Measurements from ENCODE around the gene CCDC167.

The CCDC167 gene

GRCh38 chr6:37528541-37528940 lies 28.8 kb upstream of the CCDC167 start:
- DNase-seq = no peak

GRCh38 chr6:37525460-37526357 lies 26.0 kb upstream of the CCDC167 start:
- no peak for DNase-seq

- no peak for DNase-seq
These were observed 25.3 kb upstream of the CCDC167 start for GRCh38 chr6:37524970-37525318.

- DNase-seq = no peak
These were observed 24.6 kb upstream of the CCDC167 start for GRCh38 chr6:37524025-37524969.

- DNase-seq = no peak
These were observed 23.7 kb upstream of the CCDC167 start for GRCh38 chr6:37523412-37523811.

- no peak for DNase-seq
These were observed 23.1 kb upstream of the CCDC167 start for GRCh38 chr6:37522836-37523235.

- no peak for DNase-seq
These were observed 22.0 kb upstream of the CCDC167 start for GRCh38 chr6:37521674-37522073.

GRCh38 chr6:37520926-37521325 lies 21.2 kb upstream of the CCDC167 start:
- DNase-seq = no peak

- DNase-seq = no peak
These were observed 19.8 kb upstream of the CCDC167 start for GRCh38 chr6:37519461-37519860.

- DNase-seq = no peak
These were observed 18.4 kb upstream of the CCDC167 start for GRCh38 chr6:37518116-37518515.

- DNase-seq = peak; percentile 80
These were observed 17.7 kb upstream of the CCDC167 start for GRCh38 chr6:37517411-37517812.

- DNase-seq = no peak
These were observed 17.3 kb upstream of the CCDC167 start for GRCh38 chr6:37516920-37517405.

- DNase-seq = peak; percentile 91
These were observed 16.6 kb upstream of the CCDC167 start for GRCh38 chr6:37516076-37516919.

- DNase-seq = no peak
These were observed 16.0 kb upstream of the CCDC167 start for GRCh38 chr6:37515712-37516075.

- DNase-seq = no peak
These were observed 15.1 kb upstream of the CCDC167 start for GRCh38 chr6:37514837-37515236.

- peak; percentile 70 for DNase-seq
These were observed 14.7 kb upstream of the CCDC167 start for GRCh38 chr6:37514321-37514771.

GRCh38 chr6:37513576-37513975 lies 13.9 kb upstream of the CCDC167 start:
- DNase-seq = no peak

GRCh38 chr6:37513155-37513554 lies 13.5 kb upstream of the CCDC167 start:
- no peak for DNase-seq

GRCh38 chr6:37512400-37513011 lies 12.8 kb upstream of the CCDC167 start:
- no peak for DNase-seq

- no peak for DNase-seq
These were observed 12.3 kb upstream of the CCDC167 start for GRCh38 chr6:37511910-37512399.

- DNase-seq = no peak
These were observed 11.5 kb upstream of the CCDC167 start for GRCh38 chr6:37511201-37511600.
